SK-N-SH (cell line): Measurements from ENCODE around the gene MRC1.

Experiments
- CTCF ChIP-seq: fragments of 200-600 bp; sonication (generic); IDR thresholded peaks from 2 replicates; pipeline ENCODE4 v1.6.1; 2017; ENCODE audit warnings: antibody characterized with exemption, mild to moderate bottlenecking, moderate library complexity
- FOSL2 ChIP-seq: IDR thresholded peaks from 2 replicates; pipeline ENCODE4 v1.4.0; 2012; ENCODE audit warnings: low read depth, mild to moderate bottlenecking, moderate library complexity, borderline replicate concordance
- FOXJ3 ChIP-seq: sonication (generic); formaldehyde crosslinking; IDR thresholded peaks from 2 replicates; pipeline ENCODE4 v1.5.1; 2020; ENCODE audit warnings: mild to moderate bottlenecking, missing genetic modification reagents
- FOXM1 ChIP-seq: IDR thresholded peaks from 2 replicates; pipeline ENCODE4 v1.4.0; 2012; ENCODE audit warnings: low read depth, mild to moderate bottlenecking
- MXI1 ChIP-seq: IDR thresholded peaks from 2 replicates; pipeline ENCODE4 v1.6.1; 2012; ENCODE audit warnings: mild to moderate bottlenecking, low read depth, low read length, improper control_type of control experiment
- RCOR1 ChIP-seq: fragments of 150-350 bp; IDR thresholded peaks from 2 replicates; pipeline ENCODE4 v1.6.1; 2017; ENCODE audit warnings: antibody characterized with exemption, low read length
- REST ChIP-seq: IDR thresholded peaks from 2 replicates; pipeline ENCODE4 v1.6.1; 2012; ENCODE audit warnings: mild to moderate bottlenecking, low read depth, low read length, moderate library complexity
- RXRA ChIP-seq: IDR thresholded peaks from 2 replicates; pipeline ENCODE4 v1.4.0; 2012; ENCODE audit warnings: low read depth, mild to moderate bottlenecking, borderline replicate concordance
- USF2 ChIP-seq: fragments of 150-350 bp; IDR thresholded peaks from 2 replicates; pipeline ENCODE4 v1.6.1; 2017; ENCODE audit warnings: antibody characterized with exemption, low read length, low read depth, borderline replicate concordance

DNA sequence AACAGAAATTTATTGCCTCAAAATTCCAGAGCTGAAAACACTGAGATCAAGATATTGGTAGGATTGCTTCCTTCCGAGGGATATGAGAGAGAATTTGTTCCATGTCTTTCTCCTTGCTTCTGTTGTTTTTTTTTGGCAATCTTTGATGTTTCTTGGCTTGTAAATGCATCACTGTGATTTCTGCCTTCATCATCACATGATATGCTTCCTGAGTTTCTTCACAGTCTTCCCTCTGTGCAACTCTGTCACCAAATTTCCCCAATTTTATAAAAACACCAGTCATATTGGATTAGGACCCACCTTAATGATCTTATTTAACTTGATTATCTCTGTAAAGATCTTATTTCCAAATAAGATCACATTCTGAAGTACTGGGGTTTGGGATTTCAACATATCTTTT is 42.4 kb upstream of the MRC1 start:
- TF ChIP-seq MXI1 (no peak), FOSL2 (no peak), USF2 (no peak), CTCF (no peak), FOXJ3 (CRISPR knock-in tag) (no peak), REST (no peak), RCOR1 (no peak), RXRA (no peak), FOXM1 (no peak)
